ENCODE measurements around the gene SERBP1. TPM values are rescaled to one million over a fixed set of nuclear protein-coding genes. Genes with fewer than 3 reads are reported as not detected.

Gene SERBP1
- 197 and 201 TPM in 2 replicates for total RNA-seq

GRCh38 chr1:67430358-67431155, at the start of gene SERBP1:
SERBP1 (minus strand) TSS chr1:67430402; CDS start chr1:67430300, 102 bp downstream.

Other genes starting within 250 kb of the SERBP1 start
- 0.48 and 1.1 TPM in 2 replicates for gene IL12RB2, start 122.5 kb downstream of the SERBP1 start, total RNA-seq

Measured in tracheal epithelial cell (primary cell).